Loucy (cell line): ENCODE measurements around the gene NECAB3.

ENCODE experiments used
- H2AFZ ChIP-seq: fragments of 200-600 bp; sonication (generic); 2 replicates; pipeline ENCODE4 v1.6.0; 2016; ENCODE audit warnings: antibody characterized with exemption, mild to moderate bottlenecking, low read length, moderate library complexity
- H3F3A ChIP-seq: fragments of 200-600 bp; 2 replicates; pipeline ENCODE4 v1.6.0; 2016; ENCODE audit warnings: antibody characterized with exemption, low read depth, mild to moderate bottlenecking
- H3K27me3 ChIP-seq: fragments of 200-600 bp; sonication (generic); 2 replicates; pipeline ENCODE4 v1.6.1; 2014; ENCODE audit warnings: low read length, mild to moderate bottlenecking; ENCODE audit not compliant: insufficient read depth, poor library complexity, severe bottlenecking
- H3K36me3 ChIP-seq: fragments of 200-600 bp; sonication (generic); 2 replicates; pipeline ENCODE4 v1.6.1; 2016; ENCODE audit warnings: low read length; ENCODE audit not compliant: insufficient read depth
- H3K4me1 ChIP-seq: fragments of 200-600 bp; sonication (generic); 2 replicates; pipeline ENCODE4 v1.5.1; 2014; ENCODE audit warnings: low read length, mild to moderate bottlenecking; ENCODE audit not compliant: insufficient read depth, poor library complexity, severe bottlenecking
- H3K4me2 ChIP-seq: fragments of 200-600 bp; sonication (generic); 2 replicates; pipeline ENCODE4 v1.6.0; 2014; ENCODE audit warnings: antibody characterized with exemption, low read length, low read depth, mild to moderate bottlenecking; ENCODE audit not compliant: poor library complexity, severe bottlenecking
- H3K4me3 ChIP-seq: fragments of 200-600 bp; sonication (generic); 2 replicates; pipeline ENCODE4 v1.5.1; 2014; ENCODE audit warnings: low read length, mild to moderate bottlenecking, mixed read lengths; ENCODE audit not compliant: poor library complexity, severe bottlenecking
- H3K79me2 ChIP-seq: fragments of 200-600 bp; sonication (generic); 2 replicates; pipeline ENCODE4 v1.6.1; 2014; ENCODE audit warnings: low read length; ENCODE audit not compliant: insufficient read depth
- H3K9ac ChIP-seq: fragments of 200-600 bp; sonication (generic); 2 replicates; pipeline ENCODE4 v1.6.0; 2014; ENCODE audit warnings: mild to moderate bottlenecking, low read depth, low read length, moderate library complexity; ENCODE audit not compliant: poor library complexity, severe bottlenecking
- H3K9me2 ChIP-seq: fragments of 200-600 bp; sonication (generic); replicated peaks from 2 replicates; pipeline ENCODE4 v1.6.1; 2016; ENCODE audit warnings: low read depth, low read length, mixed read lengths
- H3K9me3 ChIP-seq: fragments of 200-600 bp; sonication (generic); 2 replicates; pipeline ENCODE4 v1.6.1; 2014; ENCODE audit warnings: mild to moderate bottlenecking, antibody characterized with exemption, low read length, low read depth; ENCODE audit not compliant: insufficient read depth
- H4K20me1 ChIP-seq: fragments of 200-600 bp; sonication (generic); 2 replicates; pipeline ENCODE4 v1.6.0; 2014; ENCODE audit warnings: antibody characterized with exemption, low read length, mild to moderate bottlenecking; ENCODE audit not compliant: insufficient read depth, poor library complexity, severe bottlenecking
- EZH2phosphoT487 ChIP-seq: fragments of 200-600 bp; IDR thresholded peaks from 2 replicates; pipeline ENCODE4 v1.6.1; 2018; ENCODE audit warnings: antibody characterized with exemption, mild to moderate bottlenecking, moderate library complexity, borderline replicate concordance
- TF ChIP-seq, protein P1 (sequence below): fragments of 200-600 bp; sonication (generic); conservative IDR thresholded peaks from 2 replicates; pipeline ENCODE4 v1.5.1; 2014; ENCODE audit warnings: mild to moderate bottlenecking, antibody characterized with exemption, low read length

Gene NECAB3

DNA sequence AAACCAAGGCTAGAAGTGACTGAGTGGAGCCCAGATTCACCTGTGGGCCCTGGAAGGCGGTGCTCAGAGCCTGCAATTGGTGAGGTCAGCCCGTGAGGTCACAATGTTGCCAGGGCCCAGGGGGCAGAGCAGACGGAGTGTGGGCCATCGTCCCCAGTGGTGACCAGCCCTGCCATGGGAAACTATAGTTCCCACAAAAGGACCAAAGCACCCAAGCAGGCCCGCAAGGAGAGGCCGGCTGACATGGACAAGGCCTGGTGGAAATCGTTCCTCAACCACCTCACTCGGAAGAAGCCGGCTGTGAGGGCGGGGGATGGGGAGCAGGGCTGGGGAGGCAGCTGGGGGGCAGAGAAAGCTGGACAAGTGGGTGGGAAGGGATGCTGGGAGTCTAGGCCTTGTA is 12.1 kb downstream of the NECAB3 start, which contains the start of gene C20orf144:
Gene C20orf144 (plus strand): TSS at position 156 of the 400 bp plus-strand sequence. CDS start 19 bp downstream, at position 175.
- Histone ChIP-seq H3K79me2 (no peaks in the 10 kb centered on the region), H4K20me1 (no peaks in the 10 kb centered on the region), H3K9me2 (no peaks in the 10 kb centered on the region), H3K4me1 (peaks cover 20% of the 10 kb centered on the region), H3K4me3 (peak within 1 kb of the TSS; percentile 76), H2AFZ (peak within 1 kb of the TSS; percentile 76), H3K9me3 (no peaks in the 10 kb centered on the region), H3K4me2 (peak within 1 kb of the TSS; percentile 91), H3K9ac (peak within 1 kb of the TSS; percentile 86), H3K27me3 (no peaks in the 10 kb centered on the region), H3F3A (no peaks in the 10 kb centered on the region), H3K36me3 (no peaks in the 10 kb centered on the region)
- no peak for TF ChIP-seq EZH2phosphoT487
- TF ChIP-seq, protein P1, sequence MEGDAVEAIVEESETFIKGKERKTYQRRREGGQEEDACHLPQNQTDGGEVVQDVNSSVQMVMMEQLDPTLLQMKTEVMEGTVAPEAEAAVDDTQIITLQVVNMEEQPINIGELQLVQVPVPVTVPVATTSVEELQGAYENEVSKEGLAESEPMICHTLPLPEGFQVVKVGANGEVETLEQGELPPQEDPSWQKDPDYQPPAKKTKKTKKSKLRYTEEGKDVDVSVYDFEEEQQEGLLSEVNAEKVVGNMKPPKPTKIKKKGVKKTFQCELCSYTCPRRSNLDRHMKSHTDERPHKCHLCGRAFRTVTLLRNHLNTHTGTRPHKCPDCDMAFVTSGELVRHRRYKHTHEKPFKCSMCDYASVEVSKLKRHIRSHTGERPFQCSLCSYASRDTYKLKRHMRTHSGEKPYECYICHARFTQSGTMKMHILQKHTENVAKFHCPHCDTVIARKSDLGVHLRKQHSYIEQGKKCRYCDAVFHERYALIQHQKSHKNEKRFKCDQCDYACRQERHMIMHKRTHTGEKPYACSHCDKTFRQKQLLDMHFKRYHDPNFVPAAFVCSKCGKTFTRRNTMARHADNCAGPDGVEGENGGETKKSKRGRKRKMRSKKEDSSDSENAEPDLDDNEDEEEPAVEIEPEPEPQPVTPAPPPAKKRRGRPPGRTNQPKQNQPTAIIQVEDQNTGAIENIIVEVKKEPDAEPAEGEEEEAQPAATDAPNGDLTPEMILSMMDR, result no peak

DNA sequence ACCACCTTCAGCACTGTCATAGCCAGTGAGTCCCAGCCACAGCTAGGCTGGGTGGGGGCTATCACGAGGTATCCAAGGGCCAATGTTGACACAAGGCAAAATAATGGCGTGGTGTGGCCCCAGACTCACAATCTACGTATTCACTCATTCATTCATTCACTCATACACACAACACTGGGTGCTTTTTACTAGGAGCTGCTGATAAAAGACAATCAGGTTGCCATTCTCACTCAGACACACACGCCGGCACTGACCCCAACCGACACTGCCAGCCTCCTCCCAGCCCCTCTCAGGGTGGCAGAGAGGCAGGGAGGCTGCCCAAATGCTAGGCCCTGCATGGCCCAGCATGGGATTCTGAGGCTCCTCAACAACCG is 13.6 kb downstream of the NECAB3 start:
- H3K36me3 ChIP-seq, result no peaks in the 10 kb centered on the region
- no peaks in the 10 kb centered on the region for H3F3A ChIP-seq
- no peaks in the 10 kb centered on the region for H3K27me3 ChIP-seq
- no peak overlapping the region for H3K4me3 ChIP-seq
- no peak overlapping the region for H2AFZ ChIP-seq
- H3K4me1 ChIP-seq, result peaks cover 20% of the 10 kb centered on the region
- no peaks in the 10 kb centered on the region for H3K9me2 ChIP-seq
- H3K9ac ChIP-seq, result no peak overlapping the region
- H3K79me2 ChIP-seq, result no peaks in the 10 kb centered on the region
- no peaks in the 10 kb centered on the region for H3K9me3 ChIP-seq
- TF ChIP-seq EZH2phosphoT487, result no peak
- TF ChIP-seq, protein P1, result no peak
- no peak overlapping the region for H3K4me2 ChIP-seq
- H4K20me1 ChIP-seq, result no peaks in the 10 kb centered on the region

DNA sequence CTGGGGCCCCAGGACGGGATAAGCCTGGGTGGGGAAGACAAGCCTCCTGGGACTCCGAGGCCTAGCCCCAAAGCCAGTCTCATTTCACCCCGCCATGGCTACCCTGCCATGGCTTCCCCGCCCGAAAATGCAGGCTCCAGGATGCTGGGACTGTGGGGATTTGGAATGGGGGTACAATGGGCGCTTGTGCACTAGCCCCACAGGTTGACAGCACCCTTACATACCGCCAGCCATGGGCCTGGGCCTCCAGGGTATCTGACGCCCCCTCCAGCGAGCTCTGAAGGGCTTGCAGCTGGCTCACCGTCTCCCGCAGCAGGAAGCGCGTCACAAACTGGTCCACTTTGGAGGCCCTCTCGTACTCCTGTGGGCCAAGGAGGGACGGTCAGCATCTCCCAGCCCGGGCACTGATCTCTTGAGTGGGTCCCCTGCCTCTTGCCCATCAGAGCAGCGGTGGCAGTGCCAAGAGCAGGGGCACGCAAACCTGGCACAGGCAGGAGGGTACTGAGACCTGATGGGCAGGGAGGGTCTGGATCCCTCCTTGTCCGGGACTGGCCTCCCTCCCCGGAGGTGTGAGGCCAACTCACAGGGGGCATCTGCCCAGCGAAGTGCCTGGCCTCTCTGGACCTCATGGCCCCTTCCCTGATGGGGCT is 14.1 kb downstream of the NECAB3 start:
- Histone ChIP-seq H3K36me3 (no peaks in the 10 kb centered on the region), H3K4me3 (no peak overlapping the region), H3K9ac (no peak overlapping the region)

More for the DNA sequence above, 14.1 kb downstream of the NECAB3 start:
- no peak overlapping the region for H3K4me2 ChIP-seq
- no peak overlapping the region for H2AFZ ChIP-seq
- H4K20me1 ChIP-seq, result no peaks in the 10 kb centered on the region
- H3K79me2 ChIP-seq, result no peaks in the 10 kb centered on the region
- TF ChIP-seq, protein P1, result no peak
- TF ChIP-seq EZH2phosphoT487, result no peak
- H3K9me3 ChIP-seq, result no peaks in the 10 kb centered on the region
- H3K9me2 ChIP-seq, result no peaks in the 10 kb centered on the region
- no peaks in the 10 kb centered on the region for H3K27me3 ChIP-seq
- no peaks in the 10 kb centered on the region for H3F3A ChIP-seq
- H3K4me1 ChIP-seq, result peaks cover 20% of the 10 kb centered on the region
